GM06990 (cell line): ENCODE data around the gene ERAL1.

Experiments
- DNase-seq: peaks from one replicate; pipeline ENCODE4 v3.0.0-alpha.2; 2011; ENCODE audit not compliant: insufficient read length; ENCODE audit errors: extremely low read depth
- H3K27me3 ChIP-seq: replicated peaks from 2 replicates; pipeline ENCODE4 v1.6.0; 2011; ENCODE audit warnings: low read length; ENCODE audit not compliant: control insufficient read depth, insufficient read depth
- H3K36me3 ChIP-seq: 2 replicates; pipeline ENCODE4 v1.5.1; 2011; ENCODE audit warnings: low read length; ENCODE audit not compliant: control insufficient read depth, insufficient read depth
- H3K4me3 ChIP-seq: replicated peaks from 2 replicates; pipeline ENCODE4 v1.5.1; 2011; ENCODE audit warnings: low read depth, mild to moderate bottlenecking, control low read depth, low read length
- TF ChIP-seq, protein P1 (sequence below): IDR thresholded peaks from 2 replicates; pipeline ENCODE4 v1.5.1; 2011; ENCODE audit warnings: low read length, control low read depth, mild to moderate bottlenecking, inconsistent platforms; ENCODE audit not compliant: insufficient read depth, poor library complexity, severe bottlenecking

The ERAL1 gene

DNA sequence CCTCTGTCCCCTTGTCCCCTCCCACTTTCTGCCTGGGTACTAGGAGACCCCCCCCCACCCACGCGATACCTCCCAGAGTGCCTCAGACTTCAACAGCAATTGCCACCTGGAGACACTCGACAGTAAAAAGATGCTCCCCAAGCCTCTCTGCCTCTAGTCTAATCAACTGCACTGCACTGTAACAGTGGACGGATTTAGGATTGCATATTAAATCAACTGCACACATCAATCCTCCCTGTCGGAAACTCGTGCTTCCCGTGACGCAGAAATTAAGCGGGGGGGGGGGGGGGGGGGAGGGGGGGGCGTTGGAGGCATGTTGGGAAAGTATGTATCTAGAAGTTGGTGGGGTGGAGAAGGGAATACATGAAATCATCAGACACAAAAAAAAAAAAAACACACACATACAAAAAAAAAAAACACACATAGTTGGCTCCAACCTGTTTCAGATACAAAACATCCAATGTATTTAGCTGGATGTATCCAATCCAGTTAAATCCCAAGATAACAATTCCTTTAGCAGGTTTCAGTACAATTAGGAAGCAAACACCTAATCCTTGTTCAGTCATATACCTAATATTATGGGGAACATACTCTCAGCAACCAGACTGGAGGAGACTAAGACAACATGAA lies 42.0 kb upstream of the ERAL1 start:
- Histone ChIP-seq H3K27me3 (no peaks in the 10 kb centered on the region), H3K4me3 (peak overlapping the region; percentile 95), H3K36me3 (no peaks in the 10 kb centered on the region)
- no peak for DNase-seq
- TF ChIP-seq, protein P1, sequence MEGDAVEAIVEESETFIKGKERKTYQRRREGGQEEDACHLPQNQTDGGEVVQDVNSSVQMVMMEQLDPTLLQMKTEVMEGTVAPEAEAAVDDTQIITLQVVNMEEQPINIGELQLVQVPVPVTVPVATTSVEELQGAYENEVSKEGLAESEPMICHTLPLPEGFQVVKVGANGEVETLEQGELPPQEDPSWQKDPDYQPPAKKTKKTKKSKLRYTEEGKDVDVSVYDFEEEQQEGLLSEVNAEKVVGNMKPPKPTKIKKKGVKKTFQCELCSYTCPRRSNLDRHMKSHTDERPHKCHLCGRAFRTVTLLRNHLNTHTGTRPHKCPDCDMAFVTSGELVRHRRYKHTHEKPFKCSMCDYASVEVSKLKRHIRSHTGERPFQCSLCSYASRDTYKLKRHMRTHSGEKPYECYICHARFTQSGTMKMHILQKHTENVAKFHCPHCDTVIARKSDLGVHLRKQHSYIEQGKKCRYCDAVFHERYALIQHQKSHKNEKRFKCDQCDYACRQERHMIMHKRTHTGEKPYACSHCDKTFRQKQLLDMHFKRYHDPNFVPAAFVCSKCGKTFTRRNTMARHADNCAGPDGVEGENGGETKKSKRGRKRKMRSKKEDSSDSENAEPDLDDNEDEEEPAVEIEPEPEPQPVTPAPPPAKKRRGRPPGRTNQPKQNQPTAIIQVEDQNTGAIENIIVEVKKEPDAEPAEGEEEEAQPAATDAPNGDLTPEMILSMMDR, result no peak

DNA sequence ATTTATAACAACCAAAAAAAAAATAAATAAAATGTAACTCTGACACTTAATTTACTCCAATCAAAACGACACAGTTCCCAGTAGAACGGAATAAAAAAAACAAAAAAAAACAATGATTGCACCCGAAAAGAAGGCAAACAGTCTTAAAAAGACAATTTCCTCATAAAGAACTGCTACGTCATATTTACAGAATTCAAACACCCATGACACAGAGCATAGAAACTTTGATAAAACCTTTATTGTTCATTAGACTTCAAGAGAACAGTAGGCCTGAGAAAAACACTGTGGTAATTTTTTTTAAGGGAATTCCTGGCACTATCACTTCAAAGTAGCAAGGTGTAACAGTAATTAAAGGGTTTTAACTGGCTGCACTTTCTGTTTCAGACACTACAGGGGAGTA lies 38.3 kb upstream of the ERAL1 start:
- TF ChIP-seq, protein P1, result no peak

DNA sequence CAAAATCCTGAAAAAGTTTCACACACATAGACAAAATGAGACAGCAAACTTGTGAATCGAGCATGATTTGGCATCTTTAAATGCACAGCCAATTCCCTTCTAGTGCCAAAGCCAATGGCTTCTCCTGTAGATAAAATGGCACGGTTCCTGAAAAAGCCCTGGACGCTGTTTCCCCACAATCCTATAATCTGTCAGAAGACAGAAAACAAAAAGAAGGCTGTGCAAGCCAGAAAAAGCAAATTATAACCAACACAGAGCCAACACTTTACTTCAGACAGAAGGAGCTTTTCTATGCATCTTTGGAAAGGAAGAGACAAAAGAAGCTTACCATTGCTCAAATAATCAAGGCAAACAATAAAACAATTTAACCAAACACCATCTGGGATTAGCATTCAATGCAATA lies 36.0 kb upstream of the ERAL1 start:
- Histone ChIP-seq H3K36me3 (no peaks in the 10 kb centered on the region), H3K27me3 (no peaks in the 10 kb centered on the region), H3K4me3 (no peak overlapping the region)
- TF ChIP-seq, protein P1, result no peak
- DNase-seq, result no peak

More for the DNA sequence above, 38.3 kb upstream of the ERAL1 start:
- H3K4me3 ChIP-seq, result no peak overlapping the region
- H3K36me3 ChIP-seq, result no peaks in the 10 kb centered on the region
- H3K27me3 ChIP-seq, result no peaks in the 10 kb centered on the region
- no peak for DNase-seq

DNA sequence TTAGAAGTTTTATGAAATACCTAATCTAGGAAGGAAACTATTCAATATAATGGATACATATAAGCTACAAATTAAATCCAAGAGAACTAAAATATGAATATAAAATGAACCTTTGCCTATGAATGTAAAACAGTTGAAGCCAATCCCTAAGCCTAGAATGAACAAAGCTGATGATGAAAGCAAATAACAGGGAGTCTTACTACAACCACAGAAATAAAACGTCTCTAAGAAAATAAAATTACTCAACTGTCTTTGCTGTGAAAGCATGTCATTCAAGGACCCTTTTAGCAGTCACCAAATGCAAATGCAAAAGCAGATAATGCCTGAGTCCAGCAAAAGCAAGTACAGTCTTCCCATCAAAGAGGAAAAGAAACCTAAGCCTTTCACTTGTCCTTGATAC lies 35.2 kb upstream of the ERAL1 start:
- no peaks in the 10 kb centered on the region for H3K27me3 ChIP-seq

DNA sequence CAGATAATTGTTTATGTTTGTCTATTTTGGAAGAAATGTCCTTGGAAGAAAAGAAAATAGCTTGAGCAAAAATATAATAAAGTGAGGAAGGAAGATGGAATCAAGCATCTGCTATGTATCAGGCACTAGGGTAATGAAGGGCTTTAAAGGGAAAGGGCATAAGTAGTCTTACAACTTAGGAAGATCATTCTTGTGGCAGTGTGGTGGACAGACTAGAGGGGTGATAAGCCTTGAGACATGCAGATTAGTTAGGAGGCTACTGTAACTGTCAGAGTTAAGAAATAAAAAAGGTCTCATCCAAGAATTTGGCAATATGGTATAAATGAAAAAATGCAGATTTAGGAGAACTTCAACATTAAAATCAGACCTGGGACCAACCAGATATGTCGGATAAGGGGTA lies 27.1 kb upstream of the ERAL1 start:
- TF ChIP-seq, protein P1, result no peak
- no peak for DNase-seq
- Histone ChIP-seq H3K4me3 (no peak overlapping the region), H3K27me3 (no peaks in the 10 kb centered on the region), H3K36me3 (no peaks in the 10 kb centered on the region; the same call in 1 of the 2 replicates)

More for the DNA sequence above, 35.2 kb upstream of the ERAL1 start:
- no peak for DNase-seq
- TF ChIP-seq, protein P1, result no peak
- no peaks in the 10 kb centered on the region for H3K36me3 ChIP-seq
- no peak overlapping the region for H3K4me3 ChIP-seq
